GM18519 (cell line): ENCODE results near the gene ATP6AP1.

ENCODE experiments used
- ATAC-seq: cut with Tn5 transposase; IDR thresholded peaks from one replicate; pipeline ENCODE4 v1.9.1; 2021; ENCODE audit warnings: mild to moderate bottlenecking, moderate library complexity; ENCODE audit not compliant: unreplicated experiment, low FRiP score

The ATP6AP1 gene

DNA sequence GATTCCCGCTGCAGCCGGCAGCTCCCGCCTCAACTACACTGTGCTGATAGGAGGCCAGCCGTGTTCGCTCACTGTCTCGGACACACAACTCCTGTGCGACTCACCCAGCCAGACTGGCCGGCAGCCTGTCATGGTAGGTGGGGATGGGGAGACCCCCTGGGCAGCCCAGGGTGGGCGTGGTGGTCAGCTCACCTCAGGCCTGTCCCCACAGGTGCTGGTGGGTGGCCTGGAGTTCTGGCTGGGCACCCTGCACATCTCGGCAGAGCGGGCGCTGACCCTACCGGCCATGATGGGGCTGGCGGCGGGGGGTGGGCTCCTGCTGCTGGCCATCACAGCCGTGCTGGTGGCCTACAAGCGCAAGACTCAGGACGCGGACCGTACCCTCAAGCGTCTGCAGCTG, 39.1 kb downstream of the ATP6AP1 start:
- no peak for ATAC-seq

- ATAC-seq: no peak
These were observed 39.7 kb downstream of the ATP6AP1 start for GRCh38 chrX:154468217-154468616.

GRCh38 chrX:154469114-154469513, 40.6 kb downstream of the ATP6AP1 start:
- no peak for ATAC-seq

DNA sequence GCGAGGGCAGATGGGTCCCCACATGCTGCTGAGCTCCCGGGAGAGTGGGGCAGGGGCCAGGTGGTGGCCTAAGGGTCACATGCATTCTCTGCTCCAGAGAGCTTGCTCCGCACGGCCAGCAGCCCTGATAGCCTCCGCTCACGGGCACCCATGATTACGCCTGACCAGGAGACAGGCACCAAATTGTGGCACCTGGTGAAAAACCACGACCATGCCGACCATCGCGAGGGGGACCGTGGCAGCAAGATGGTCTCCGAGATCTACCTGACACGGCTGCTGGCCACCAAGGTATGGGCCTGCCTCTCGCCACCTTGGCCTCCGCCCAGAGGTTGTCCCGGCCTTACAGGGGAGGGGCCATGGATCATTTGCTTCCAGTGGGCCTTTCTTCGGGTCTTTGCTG, 41.4 kb downstream of the ATP6AP1 start:
- no peak for ATAC-seq

GRCh38 chrX:154470434-154470833, 42.0 kb downstream of the ATP6AP1 start:
- ATAC-seq: no peak

DNA sequence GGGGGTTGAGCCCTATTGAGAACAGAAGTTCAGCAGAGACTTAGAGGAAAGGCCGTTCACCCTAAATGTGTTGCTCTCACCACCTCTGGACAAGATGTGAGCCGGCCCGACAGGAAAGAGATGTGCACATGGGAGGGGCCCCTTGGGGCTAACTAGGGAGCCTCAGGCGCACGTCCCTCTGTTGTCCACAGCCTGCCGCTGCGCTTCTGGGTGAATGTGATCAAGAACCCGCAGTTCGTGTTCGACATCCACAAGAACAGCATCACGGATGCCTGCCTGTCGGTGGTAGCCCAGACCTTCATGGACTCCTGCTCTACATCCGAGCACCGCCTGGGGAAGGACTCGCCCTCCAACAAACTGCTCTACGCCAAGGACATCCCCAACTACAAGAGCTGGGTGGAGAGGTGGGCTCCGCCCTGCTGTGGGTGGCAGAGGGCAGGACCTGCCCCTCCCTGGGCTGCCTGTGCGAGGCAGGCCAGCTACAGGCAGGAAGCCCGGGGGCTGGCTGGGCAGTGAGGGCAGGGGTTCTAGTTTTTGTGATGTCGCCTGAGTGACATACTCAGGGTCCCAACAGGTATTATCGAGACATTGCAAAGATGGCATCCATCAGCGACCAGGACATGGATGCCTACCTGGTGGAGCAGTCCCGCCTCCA, 42.6 kb downstream of the ATP6AP1 start:
- ATAC-seq: no peak

- no peak for ATAC-seq
These were observed 43.6 kb downstream of the ATP6AP1 start for GRCh38 chrX:154471839-154472684.

DNA sequence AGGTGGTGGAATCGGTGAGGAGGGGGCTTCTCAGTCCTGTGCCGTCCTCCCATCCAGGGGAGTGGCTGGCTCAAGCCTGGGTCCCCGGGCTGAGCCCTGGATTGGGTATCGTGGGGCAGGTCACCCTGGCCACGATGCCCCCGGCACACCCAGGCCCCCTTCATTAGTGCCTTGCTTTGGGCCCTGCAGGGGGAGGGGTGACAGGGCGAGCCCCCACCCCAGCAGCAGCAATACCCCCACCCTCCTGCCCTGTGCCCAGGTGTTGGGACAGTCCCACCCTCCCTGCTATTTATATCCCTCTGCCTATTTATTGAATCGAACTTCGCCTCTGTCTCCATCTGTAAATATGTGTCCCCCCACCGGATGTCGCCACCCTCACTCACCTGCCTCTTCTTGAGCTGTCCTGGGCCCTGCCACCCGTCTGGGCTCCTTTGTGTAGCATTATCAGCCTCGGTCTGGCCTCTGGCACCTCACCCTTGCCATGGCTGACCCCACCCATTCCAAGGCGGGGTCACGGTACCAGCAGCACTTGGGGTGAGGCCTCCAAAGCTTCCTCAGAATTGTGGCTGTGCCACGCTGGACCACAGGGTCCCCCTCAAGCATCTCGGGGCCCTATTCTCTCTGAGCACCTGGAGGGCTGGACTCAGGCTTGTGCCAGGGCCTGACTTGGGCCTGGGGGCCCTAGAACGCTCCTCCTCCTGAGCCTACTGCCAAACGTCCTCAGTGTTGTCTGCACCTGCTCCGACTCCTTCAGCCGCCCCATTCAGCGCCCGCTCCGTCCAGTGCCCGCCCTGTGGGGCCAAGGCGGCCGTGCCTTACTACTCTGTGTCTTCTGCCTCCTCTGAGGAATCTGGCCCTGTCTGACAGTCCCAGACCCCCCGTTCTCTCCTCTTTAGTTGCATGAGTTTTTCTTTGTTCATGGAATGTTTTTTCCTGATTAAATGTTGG, 44.5 kb downstream of the ATP6AP1 start:
- ATAC-seq: no peak

- ATAC-seq: no peak
These were observed 45.2 kb downstream of the ATP6AP1 start for GRCh38 chrX:154473683-154474082.

- no peak for ATAC-seq
These were observed 48.3 kb downstream of the ATP6AP1 start for GRCh38 chrX:154476821-154477220.

- ATAC-seq: no peak
These were observed 49.5 kb downstream of the ATP6AP1 start for GRCh38 chrX:154477891-154478477.

GRCh38 chrX:154478728-154479622, 50.5 kb downstream of the ATP6AP1 start, which contains the start of gene LAGE3:
Gene LAGE3 (minus strand): TSS chrX:154479281. CDS start chrX:154478915, 366 bp downstream.
- ATAC-seq: peak; percentile 68

DNA sequence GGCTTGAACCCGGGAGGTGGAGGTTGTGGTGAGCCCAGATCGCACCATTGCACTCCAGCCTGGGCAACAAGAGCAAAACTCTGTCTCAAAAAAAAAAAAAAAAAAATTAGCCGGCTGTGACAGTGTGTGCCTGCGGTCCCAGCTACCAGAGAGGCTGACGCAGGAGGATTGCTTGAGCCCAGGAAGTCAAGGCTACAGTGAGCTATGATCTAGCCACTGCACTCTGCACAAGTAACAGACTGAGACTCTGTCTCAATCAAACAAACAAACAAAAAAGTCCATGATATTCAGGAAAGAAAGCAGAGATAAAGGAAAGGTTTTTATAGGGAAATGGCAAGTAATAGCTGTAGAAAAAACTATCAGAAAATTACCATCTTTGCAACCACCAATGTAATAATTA, 52.7 kb downstream of the ATP6AP1 start:
- no peak for ATAC-seq

GRCh38 chrX:154481911-154482601, 53.6 kb downstream of the ATP6AP1 start:
- no peak for ATAC-seq

DNA sequence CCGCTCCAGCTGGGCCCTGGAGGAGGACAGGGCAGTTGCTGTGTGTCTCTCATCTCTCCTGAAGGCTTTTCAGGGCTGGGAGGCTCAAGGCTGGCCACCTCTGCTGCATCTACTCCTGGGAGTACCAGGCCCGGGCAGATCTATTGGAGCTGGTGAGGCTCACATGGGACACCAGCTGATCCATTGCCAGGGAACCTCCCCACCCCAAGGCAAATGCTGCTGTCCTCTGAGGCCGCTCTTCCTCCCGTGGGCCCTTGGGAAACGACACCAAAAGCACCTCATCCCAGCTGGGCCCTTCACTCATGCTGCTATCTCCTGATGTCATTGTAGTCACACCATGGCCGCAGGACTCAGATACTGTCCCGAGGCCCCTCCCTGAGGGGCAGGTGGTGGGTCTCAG, 54.3 kb downstream of the ATP6AP1 start:
- ATAC-seq: no peak

- no peak for ATAC-seq
These were observed 54.8 kb downstream of the ATP6AP1 start for GRCh38 chrX:154483325-154483724.

GRCh38 chrX:154484255-154485149, 56.0 kb downstream of the ATP6AP1 start:
- ATAC-seq: no peak
